GM15510 (cell line): ENCODE results near the gene GABBR2.

Experiments used
- POLR2A ChIP-seq: IDR thresholded peaks from 3 replicates; pipeline ENCODE4 v1.6.1; 2011; ENCODE audit warnings: borderline replicate concordance; ENCODE audit not compliant: insufficient read length; ENCODE audit errors: extremely low read depth

GABBR2 gene

GRCh38 chr9:98732091-98732490 lies 23.4 kb upstream of the GABBR2 start:
- no peak for TF ChIP-seq POLR2A

- TF ChIP-seq POLR2A: no peak
Observed at GRCh38 chr9:98730871-98731270, 22.1 kb upstream of the GABBR2 start.

- TF ChIP-seq POLR2A: no peak
Observed at GRCh38 chr9:98728500-98728899, 19.8 kb upstream of the GABBR2 start.

GRCh38 chr9:98727428-98727827 lies 18.7 kb upstream of the GABBR2 start:
- TF ChIP-seq POLR2A: no peak

- no peak for TF ChIP-seq POLR2A
Observed at GRCh38 chr9:98726735-98727134, 18.0 kb upstream of the GABBR2 start.

GRCh38 chr9:98724810-98725530 lies 16.2 kb upstream of the GABBR2 start:
- no peak for TF ChIP-seq POLR2A

GRCh38 chr9:98721643-98722042 lies 12.9 kb upstream of the GABBR2 start:
- TF ChIP-seq POLR2A: no peak

- no peak for TF ChIP-seq POLR2A
Observed at GRCh38 chr9:98720402-98720801, 11.7 kb upstream of the GABBR2 start.

GRCh38 chr9:98719055-98719454 lies 10.3 kb upstream of the GABBR2 start:
- no peak for TF ChIP-seq POLR2A

- TF ChIP-seq POLR2A: no peak
Observed at GRCh38 chr9:98714833-98715232, 6.1 kb upstream of the GABBR2 start.

- TF ChIP-seq POLR2A: no peak
Observed at GRCh38 chr9:98712987-98713386, 4.3 kb upstream of the GABBR2 start.

- no peak for TF ChIP-seq POLR2A
Observed at GRCh38 chr9:98709968-98710965, 1.5 kb upstream of the GABBR2 start.

- TF ChIP-seq POLR2A: no peak
Observed at GRCh38 chr9:98708103-98708932, 417 bp downstream of the GABBR2 start.

- TF ChIP-seq POLR2A: no peak
Observed at GRCh38 chr9:98707166-98708102, 1.3 kb downstream of the GABBR2 start.
